Uterus (tissue), 4 donors: ENCODE data around the gene CLDN14. TPM values are rescaled to one million over a fixed set of nuclear protein-coding genes. Genes with fewer than 3 reads are reported as not detected.

Experiments
- DNase-seq, 2 donors: peaks; one replicate each; pipeline ENCODE4 v3.0.0-alpha.2; 2019 to 2020
- H3K27ac ChIP-seq, 2 donors: fragments of 200-600 bp; sonication (generic); 1 replicate in 1 of 2; 2 replicates in 1 of 2; pipeline ENCODE4 v1.5.1; 2016 to 2018
- H3K27me3 ChIP-seq, 2 donors: fragments of 200-600 bp; sonication (generic); one replicate each; pipeline ENCODE4 v1.5.1; 2018 to 2019; ENCODE audit warnings: control low read depth in 1 of 2
- H3K36me3 ChIP-seq, 2 donors: fragments of 200-600 bp; sonication (generic); one replicate each; pipeline ENCODE4 v1.5.1; 2019; ENCODE audit warnings: control low read depth in 1 of 2
- H3K4me1 ChIP-seq, 2 donors: fragments of 200-600 bp; sonication (generic); one replicate each; pipeline ENCODE4 v1.5.1; 2018 to 2019; ENCODE audit warnings: control low read depth in 1 of 2
- H3K4me3 ChIP-seq, 2 donors: fragments of 200-600 bp; sonication (generic); 1 replicate in 1 of 2; 2 replicates in 1 of 2; pipeline ENCODE4 v1.5.1; 2018 to 2019; ENCODE audit warnings: mild to moderate bottlenecking in 1 of 2
- H3K9me3 ChIP-seq, 2 donors: fragments of 200-600 bp; sonication (generic); one replicate each; pipeline ENCODE4 v1.5.1; 2019; ENCODE audit warnings: control low read depth in 1 of 2
- POLR2A ChIP-seq, 2 donors: fragments of 450-650 bp; IDR thresholded peaks; one replicate each; pipeline ENCODE4 v1.6.1; 2016; ENCODE audit warnings: antibody characterized with exemption in 2 of 2, mild to moderate bottlenecking in 1 of 2, moderate library complexity in 1 of 2
- intact Hi-C: fragments of 100-400 bp; cut with DNase I; formaldehyde crosslinking; loops from one replicate; pipeline ENCODE4 v1.15.1; 2023; ENCODE audit warnings: low total_unique reads
- total RNA-seq, 4 donors: library from RNA; depleted of rRNA in 3 of 4; stranded (reverse); fragments of >200 nt in 3 of 4; gene quantifications; one replicate each; pipeline versions ENCODE4 v1.1.0 to v1.2.4, GENCODE V29; 2014 to 2023
- TF ChIP-seq, protein P1 (sequence below), 4 experiments: fragments of 200-600 bp in 2 of 4; fragments of 450-650 bp in 2 of 4; sonication (generic) in 2 of 4; IDR thresholded peaks; one replicate each; pipeline ENCODE4 v1.5.1; 2016 to 2019; ENCODE audit warnings: antibody characterized with exemption in 4 of 4, mild to moderate bottlenecking in 2 of 4, moderate library complexity in 1 of 4
- donor health status: DM: yes; HTN: yes; CAD: no.

CLDN14 gene
- total RNA-seq, 4 donors from 2014 or later, result not detected

DNA sequence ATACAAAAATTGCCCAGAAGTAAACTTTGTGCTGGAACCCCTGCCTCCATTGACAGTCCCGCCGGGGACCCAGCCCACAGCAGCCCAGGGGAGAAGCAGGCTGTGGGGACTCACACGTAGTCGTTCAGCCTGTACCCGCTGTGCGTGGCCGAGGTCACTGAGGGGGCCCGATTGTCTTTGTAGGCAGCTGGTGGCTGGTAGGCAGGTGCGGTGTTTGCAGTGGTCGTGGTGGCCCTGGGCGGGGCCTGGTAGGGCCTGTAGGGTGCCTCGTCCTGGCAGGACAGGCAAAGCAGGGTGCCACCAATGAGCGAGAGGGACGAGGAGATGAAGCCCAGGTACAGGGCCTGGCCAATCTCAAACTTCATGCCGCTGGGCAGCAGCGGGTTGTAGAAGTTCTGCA, 19.1 kb downstream of the CLDN14 start:
- intact Hi-C loops, result no loop called here
- no peaks in the 10 kb centered on the region for H3K9me3 ChIP-seq
- no peaks in the 10 kb centered on the region for H3K4me1 ChIP-seq
- DNase-seq, result no peak
- no peaks in the 10 kb centered on the region for H3K27me3 ChIP-seq
- no peak overlapping the region for H3K27ac ChIP-seq
- no peak overlapping the region for H3K4me3 ChIP-seq
- TF ChIP-seq, protein P1, sequence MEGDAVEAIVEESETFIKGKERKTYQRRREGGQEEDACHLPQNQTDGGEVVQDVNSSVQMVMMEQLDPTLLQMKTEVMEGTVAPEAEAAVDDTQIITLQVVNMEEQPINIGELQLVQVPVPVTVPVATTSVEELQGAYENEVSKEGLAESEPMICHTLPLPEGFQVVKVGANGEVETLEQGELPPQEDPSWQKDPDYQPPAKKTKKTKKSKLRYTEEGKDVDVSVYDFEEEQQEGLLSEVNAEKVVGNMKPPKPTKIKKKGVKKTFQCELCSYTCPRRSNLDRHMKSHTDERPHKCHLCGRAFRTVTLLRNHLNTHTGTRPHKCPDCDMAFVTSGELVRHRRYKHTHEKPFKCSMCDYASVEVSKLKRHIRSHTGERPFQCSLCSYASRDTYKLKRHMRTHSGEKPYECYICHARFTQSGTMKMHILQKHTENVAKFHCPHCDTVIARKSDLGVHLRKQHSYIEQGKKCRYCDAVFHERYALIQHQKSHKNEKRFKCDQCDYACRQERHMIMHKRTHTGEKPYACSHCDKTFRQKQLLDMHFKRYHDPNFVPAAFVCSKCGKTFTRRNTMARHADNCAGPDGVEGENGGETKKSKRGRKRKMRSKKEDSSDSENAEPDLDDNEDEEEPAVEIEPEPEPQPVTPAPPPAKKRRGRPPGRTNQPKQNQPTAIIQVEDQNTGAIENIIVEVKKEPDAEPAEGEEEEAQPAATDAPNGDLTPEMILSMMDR (IDR thresholded peaks at IDR 0.05), result no peak
- no peak for TF ChIP-seq POLR2A (IDR thresholded peaks at IDR 0.05)
- no peaks in the 10 kb centered on the region for H3K36me3 ChIP-seq

DNA sequence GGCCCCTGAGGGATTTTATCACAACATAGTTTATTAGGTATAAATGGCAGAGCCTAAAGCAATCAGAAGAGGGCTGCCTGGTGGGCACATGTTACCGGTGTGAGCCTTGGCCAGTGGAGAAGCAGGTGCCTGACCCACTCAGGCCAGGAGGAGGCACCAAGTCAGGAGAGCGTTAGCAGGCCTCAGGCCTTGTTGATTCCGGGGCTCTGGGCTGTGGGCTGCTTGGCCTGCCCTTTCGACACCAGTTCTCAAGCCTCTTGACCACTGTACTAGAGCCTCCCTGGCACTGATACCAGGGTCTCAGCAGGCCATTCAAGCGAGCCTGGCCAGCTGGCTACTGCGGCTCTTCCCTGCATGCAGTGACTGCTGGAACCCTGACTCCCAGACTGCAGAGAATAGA, 20.8 kb downstream of the CLDN14 start:
- TF ChIP-seq, protein P1 (IDR thresholded peaks at IDR 0.05), result no peak
- no peak for TF ChIP-seq POLR2A (IDR thresholded peaks at IDR 0.05)
- Histone ChIP-seq H3K9me3 (no peaks in the 10 kb centered on the region), H3K4me1 (no peaks in the 10 kb centered on the region), H3K27me3 (no peaks in the 10 kb centered on the region), H3K27ac (no peak overlapping the region), H3K4me3 (no peak overlapping the region), H3K36me3 (no peaks in the 10 kb centered on the region)
- intact Hi-C loops, result no loop called here
- DNase-seq, result no peak

GRCh38 chr21:36456729-36457414, 23.1 kb downstream of the CLDN14 start:
- Histone ChIP-seq H3K36me3 (no peaks in the 10 kb centered on the region), H3K27ac (no peak overlapping the region), H3K27me3 (no peaks in the 10 kb centered on the region), H3K4me3 (no peak overlapping the region), H3K4me1 (no peaks in the 10 kb centered on the region), H3K9me3 (no peaks in the 10 kb centered on the region)
- intact Hi-C loops, result no loop called here
- DNase-seq, result no peak
- no peak for TF ChIP-seq POLR2A (IDR thresholded peaks at IDR 0.05)
- TF ChIP-seq, protein P1 (IDR thresholded peaks at IDR 0.05), result no peak

- Histone ChIP-seq H3K4me3 (no peak overlapping the region), H3K4me1 (no peaks in the 10 kb centered on the region), H3K27ac (no peak overlapping the region), H3K36me3 (no peaks in the 10 kb centered on the region), H3K27me3 (no peaks in the 10 kb centered on the region), H3K9me3 (no peaks in the 10 kb centered on the region)
- intact Hi-C loops, result no loop called here
- no peak for DNase-seq
- no peak for TF ChIP-seq POLR2A (IDR thresholded peaks at IDR 0.05)
- TF ChIP-seq, protein P1 (IDR thresholded peaks at IDR 0.05), result no peak
These were observed 25.2 kb downstream of the CLDN14 start for GRCh38 chr21:36454706-36455105.

DNA sequence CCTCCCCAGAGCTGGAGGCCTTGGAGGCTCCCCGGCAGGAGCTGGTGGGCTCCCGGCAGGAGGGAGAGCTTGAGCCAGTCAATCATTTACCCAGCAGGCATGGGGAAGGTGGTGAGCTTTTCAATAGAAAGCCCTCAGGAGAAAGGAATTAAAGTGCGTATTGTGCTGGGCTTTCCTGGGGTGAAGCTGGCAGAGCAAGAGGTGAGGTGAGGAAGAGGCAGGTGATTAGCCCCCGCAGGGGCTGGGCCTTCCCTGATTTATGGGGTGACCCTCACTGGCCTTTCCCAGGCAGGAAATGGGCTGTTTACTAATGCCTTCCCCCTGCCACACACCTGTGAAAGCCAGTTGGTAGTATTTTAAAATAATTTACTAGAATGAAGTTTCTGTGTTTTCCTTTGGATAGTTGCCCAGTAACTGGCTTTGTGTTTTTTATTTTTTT, 25.8 kb downstream of the CLDN14 start:
- TF ChIP-seq, protein P1 (IDR thresholded peaks at IDR 0.05), result no peak
- no peak for TF ChIP-seq POLR2A (IDR thresholded peaks at IDR 0.05)
- intact Hi-C loops, result no loop called here
- Histone ChIP-seq H3K9me3 (no peaks in the 10 kb centered on the region), H3K4me3 (no peak overlapping the region), H3K27ac (no peak overlapping the region), H3K36me3 (no peaks in the 10 kb centered on the region), H3K4me1 (no peaks in the 10 kb centered on the region), H3K27me3 (no peaks in the 10 kb centered on the region)
- no peak for DNase-seq
